Smooth muscle cell (in vitro differentiated cells): ENCODE results near the gene CTH. TPM values are rescaled to one million over a fixed set of nuclear protein-coding genes. Genes with fewer than 3 reads are reported as not detected.
"Not testable (repeated sequence)": the region's sequence is repeated elsewhere in the genome, so short reads cannot be mapped to it uniquely, and the experiment has no call there.

ENCODE experiments used
- DNase-seq: peaks from one replicate; lab custom pipeline; 2025; ENCODE audit not compliant: unreplicated experiment; lab: John Stamatoyannopoulos, UW
- H2AFZ ChIP-seq: fragments of 200-600 bp; sonication (generic); 2 replicates; pipeline ENCODE4 v1.6.0; 2016; ENCODE audit warnings: antibody characterized with exemption, low read depth, mild to moderate bottlenecking
- H3F3A ChIP-seq: fragments of 200-600 bp; sonication (generic); 2 replicates; pipeline ENCODE4 v1.6.0; 2017; ENCODE audit warnings: antibody characterized with exemption, low read depth
- H3K27ac ChIP-seq: fragments of 200-600 bp; sonication (generic); 2 replicates; pipeline ENCODE4 v1.5.1; 2016; ENCODE audit warnings: low read depth, mild to moderate bottlenecking
- H3K27me3 ChIP-seq: fragments of 200-600 bp; sonication (generic); 2 replicates; pipeline ENCODE4 v1.6.1; 2016; ENCODE audit warnings: low read depth, mild to moderate bottlenecking
- H3K36me3 ChIP-seq: fragments of 200-600 bp; sonication (generic); 2 replicates; pipeline ENCODE4 v1.5.1; 2016; ENCODE audit warnings: low read depth
- H3K4me1 ChIP-seq: fragments of 200-600 bp; sonication (generic); 2 replicates; pipeline ENCODE4 v1.5.1; 2016; ENCODE audit warnings: low read depth
- H3K4me2 ChIP-seq: fragments of 200-600 bp; sonication (generic); 2 replicates; pipeline ENCODE4 v1.6.0; 2016; ENCODE audit warnings: mild to moderate bottlenecking
- H3K4me3 ChIP-seq: fragments of 200-600 bp; sonication (generic); 2 replicates; pipeline ENCODE4 v1.5.1; 2016; ENCODE audit warnings: mild to moderate bottlenecking
- H3K79me2 ChIP-seq: fragments of 200-600 bp; sonication (generic); 2 replicates; pipeline ENCODE4 v1.6.0; 2016; ENCODE audit warnings: low read depth, mild to moderate bottlenecking
- H3K9ac ChIP-seq: fragments of 200-600 bp; sonication (generic); 2 replicates; pipeline ENCODE4 v1.6.0; 2016; ENCODE audit warnings: low read depth
- H3K9me3 ChIP-seq: fragments of 200-600 bp; sonication (generic); replicated peaks from 2 replicates; pipeline ENCODE4 v1.5.1; 2016; ENCODE audit warnings: low read depth
- H4K20me1 ChIP-seq: fragments of 200-600 bp; sonication (generic); 2 replicates; pipeline ENCODE4 v1.6.0; 2016; ENCODE audit warnings: low read depth
- WGBS: methylation state at CpG from one replicate; pipeline ENCODE4 v1.1.7; 2016; ENCODE audit warnings: low lambda C conversion rate; 5-methylcytosine and 5-hydroxymethylcytosine counted together
- polyA plus RNA-seq: library from polyadenylated mRNA; unstranded; fragments of >200 nt; fragmentation: Nextera tagmentation; extraction: Ambion mirVana; gene quantifications from 2 replicates; pipeline ENCODE4 v1.2.1, GENCODE V29; 2016
- total RNA-seq: library from RNA; depleted of rRNA; stranded (reverse); fragments of >200 nt; gene quantifications from 2 replicates; pipeline ENCODE4 v1.2.3, GENCODE V29; 2014
- TF ChIP-seq, protein P1 (sequence below): fragments of 200-600 bp; sonication (generic); IDR thresholded peaks from 2 replicates; pipeline ENCODE4 v1.5.1; 2017; ENCODE audit warnings: borderline replicate concordance, mild to moderate bottlenecking, antibody characterized with exemption; ENCODE audit not compliant: insufficient read depth, poor library complexity, severe bottlenecking

CTH gene
- total and polyA plus RNA-seq, 2 experiments from 2014 or later = 6.5 to 11.9 TPM

DNA sequence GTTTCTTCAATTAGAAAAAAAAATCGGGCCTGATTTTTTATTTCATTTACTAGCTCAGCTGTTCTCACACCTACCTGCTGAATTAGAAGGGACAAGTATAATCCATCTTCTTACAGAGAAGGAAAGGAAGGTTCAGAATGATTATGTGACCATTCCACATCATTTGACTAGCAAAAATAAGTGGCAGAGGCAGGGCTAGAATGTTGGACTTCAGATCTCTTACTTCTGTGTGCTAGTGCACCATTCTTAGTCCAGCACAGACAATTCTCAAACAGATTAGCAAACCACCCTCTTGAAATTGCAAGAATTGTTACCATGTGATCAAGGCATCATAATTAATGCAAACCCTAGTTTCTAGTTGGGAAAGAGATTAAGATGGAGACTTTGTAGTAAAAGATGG is 32.7 kb downstream of the CTH start:
- no peaks in the 10 kb centered on the region for H3K27me3 ChIP-seq
- TF ChIP-seq, protein P1, sequence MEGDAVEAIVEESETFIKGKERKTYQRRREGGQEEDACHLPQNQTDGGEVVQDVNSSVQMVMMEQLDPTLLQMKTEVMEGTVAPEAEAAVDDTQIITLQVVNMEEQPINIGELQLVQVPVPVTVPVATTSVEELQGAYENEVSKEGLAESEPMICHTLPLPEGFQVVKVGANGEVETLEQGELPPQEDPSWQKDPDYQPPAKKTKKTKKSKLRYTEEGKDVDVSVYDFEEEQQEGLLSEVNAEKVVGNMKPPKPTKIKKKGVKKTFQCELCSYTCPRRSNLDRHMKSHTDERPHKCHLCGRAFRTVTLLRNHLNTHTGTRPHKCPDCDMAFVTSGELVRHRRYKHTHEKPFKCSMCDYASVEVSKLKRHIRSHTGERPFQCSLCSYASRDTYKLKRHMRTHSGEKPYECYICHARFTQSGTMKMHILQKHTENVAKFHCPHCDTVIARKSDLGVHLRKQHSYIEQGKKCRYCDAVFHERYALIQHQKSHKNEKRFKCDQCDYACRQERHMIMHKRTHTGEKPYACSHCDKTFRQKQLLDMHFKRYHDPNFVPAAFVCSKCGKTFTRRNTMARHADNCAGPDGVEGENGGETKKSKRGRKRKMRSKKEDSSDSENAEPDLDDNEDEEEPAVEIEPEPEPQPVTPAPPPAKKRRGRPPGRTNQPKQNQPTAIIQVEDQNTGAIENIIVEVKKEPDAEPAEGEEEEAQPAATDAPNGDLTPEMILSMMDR = no peak
- 95% methylated on average over 1 of the region's 1 CpG for WGBS
- no peak overlapping the region for H3K27ac ChIP-seq
- H3K9ac ChIP-seq = no peak overlapping the region
- H4K20me1 ChIP-seq = no peaks in the 10 kb centered on the region
- no peaks in the 10 kb centered on the region for H3K36me3 ChIP-seq
- no peak for DNase-seq
- H3K4me2 ChIP-seq = no peak overlapping the region
- H2AFZ ChIP-seq = no peak overlapping the region
- no peaks in the 10 kb centered on the region for H3K4me1 ChIP-seq
- H3K9me3 ChIP-seq = no peaks in the 10 kb centered on the region
- H3K4me3 ChIP-seq = no peak overlapping the region
- H3K79me2 ChIP-seq = no peaks in the 10 kb centered on the region
- H3F3A ChIP-seq = no peaks in the 10 kb centered on the region

DNA sequence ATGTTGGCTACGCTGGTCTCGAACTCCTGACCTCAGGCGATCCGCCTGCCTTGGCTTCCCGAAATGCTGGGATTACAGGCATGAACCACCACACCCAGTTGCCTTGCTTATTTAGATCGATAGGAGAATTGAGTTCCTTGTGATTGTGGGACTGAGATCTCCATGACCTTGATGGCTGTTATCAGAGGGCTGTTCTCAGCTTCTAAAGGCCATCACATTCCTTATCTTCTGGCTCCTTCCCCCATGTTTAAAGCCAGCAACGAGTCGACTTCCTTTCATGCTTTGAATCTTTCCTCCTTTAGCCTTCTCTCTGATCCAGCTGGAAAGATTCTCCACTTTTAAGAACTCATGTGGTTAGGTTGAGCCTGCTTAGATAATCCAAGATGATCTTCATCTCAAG is 38.0 kb downstream of the CTH start:
- TF ChIP-seq, protein P1 = no peak
- Histone ChIP-seq H3F3A (no peaks in the 10 kb centered on the region), H3K9me3 (no peaks in the 10 kb centered on the region), H2AFZ (no peak overlapping the region), H3K79me2 (no peaks in the 10 kb centered on the region), H3K4me2 (no peak overlapping the region), H3K4me3 (no peak overlapping the region), H3K27me3 (no peaks in the 10 kb centered on the region), H3K9ac (no peak overlapping the region), H3K4me1 (no peaks in the 10 kb centered on the region), H4K20me1 (no peaks in the 10 kb centered on the region), H3K36me3 (no peaks in the 10 kb centered on the region), H3K27ac (no peak overlapping the region)
- no peak for DNase-seq
- 84% methylated on average over 8 of the region's 8 CpGs for WGBS

DNA sequence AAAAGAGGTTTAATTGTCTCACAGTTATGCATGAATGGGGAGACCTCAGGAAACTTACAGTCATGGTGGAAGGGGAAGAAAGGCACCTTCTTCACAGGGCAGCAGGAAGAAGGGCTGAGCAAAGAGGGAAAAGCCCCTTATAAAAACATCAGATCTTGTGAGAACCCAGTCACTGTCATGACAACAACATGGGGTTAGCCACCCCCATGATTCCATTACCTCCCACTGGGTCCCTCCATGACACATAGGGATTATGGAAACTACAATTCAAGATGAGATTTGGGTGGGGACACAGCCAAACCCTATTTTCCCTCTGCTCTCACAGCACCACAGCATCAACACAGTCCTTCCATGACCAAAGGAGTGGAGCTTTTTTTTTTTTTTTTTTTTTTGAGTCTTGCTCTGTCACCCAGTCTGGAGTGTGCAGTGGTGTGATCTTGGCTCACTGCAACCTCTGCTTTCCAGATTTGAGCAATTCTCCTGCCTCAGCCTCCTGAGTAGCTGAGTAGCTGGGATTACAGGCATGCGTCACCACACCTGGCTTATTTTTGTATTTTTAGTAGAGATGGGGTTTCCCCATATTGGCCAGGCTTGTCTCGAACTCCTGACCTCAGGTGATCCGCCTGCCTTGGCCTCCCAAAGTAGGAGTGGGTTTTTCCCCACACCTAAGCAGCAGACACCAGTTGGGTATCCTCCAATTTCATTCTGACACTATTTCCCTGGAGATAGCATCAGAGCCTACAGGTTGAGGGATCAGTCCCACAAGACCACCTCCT is 41.3 kb downstream of the CTH start:
- H3K4me3 ChIP-seq, H3K27me3 ChIP-seq, H3K79me2 ChIP-seq, H3K27ac ChIP-seq, H3K4me2 ChIP-seq, H3K9me3 ChIP-seq, H4K20me1 ChIP-seq, H3K9ac ChIP-seq, H3K36me3 ChIP-seq, H2AFZ ChIP-seq, H3F3A ChIP-seq, DNase-seq, H3K4me1 ChIP-seq: not testable (repeated sequence)
- 73% methylated on average over 3 of the region's 3 CpGs for WGBS

DNA sequence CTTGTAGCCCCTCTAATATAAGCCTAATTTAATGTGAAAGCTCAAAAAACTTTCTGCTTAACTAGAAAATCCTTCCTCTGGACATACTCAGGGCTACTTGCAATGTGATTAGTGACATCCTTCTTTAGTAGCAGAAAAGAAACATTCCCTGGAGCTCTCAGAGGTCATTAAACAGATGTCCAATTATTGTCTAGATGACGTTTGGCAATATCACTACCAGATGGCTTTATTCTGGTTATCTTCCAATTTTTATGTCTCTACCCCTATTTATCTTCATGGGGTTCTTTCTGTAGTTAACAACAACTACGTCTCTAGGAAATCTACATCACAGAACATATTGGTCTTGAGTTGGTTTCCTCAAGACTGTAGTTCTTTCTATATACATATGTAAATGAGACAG is 44.2 kb downstream of the CTH start:
- no peaks in the 10 kb centered on the region for H3K27me3 ChIP-seq
- WGBS = 58% methylated on average over 2 of the region's 2 CpGs
- no peak overlapping the region for H3K27ac ChIP-seq
- no peaks in the 10 kb centered on the region for H4K20me1 ChIP-seq
- no peak overlapping the region for H3K9ac ChIP-seq
- no peaks in the 10 kb centered on the region for H3K9me3 ChIP-seq
- no peaks in the 10 kb centered on the region for H3K4me1 ChIP-seq
- no peak overlapping the region for H3K4me3 ChIP-seq
- DNase-seq = no peak
- H3K36me3 ChIP-seq = no peaks in the 10 kb centered on the region
- no peaks in the 10 kb centered on the region for H3F3A ChIP-seq
- TF ChIP-seq, protein P1 = no peak
- H3K79me2 ChIP-seq = no peaks in the 10 kb centered on the region
- H2AFZ ChIP-seq = no peak overlapping the region
- H3K4me2 ChIP-seq = no peak overlapping the region
